SK-N-SH (cell line): ENCODE results near the gene QKI.

Experiments used
- CHD2 ChIP-seq: fragments of 150-350 bp; IDR thresholded peaks from 2 replicates; pipeline ENCODE4 v1.6.1; 2018; ENCODE audit warnings: low read length; ENCODE audit not compliant: partially characterized antibody
- MXI1 ChIP-seq: IDR thresholded peaks from 2 replicates; pipeline ENCODE4 v1.6.1; 2012; ENCODE audit warnings: mild to moderate bottlenecking, low read depth, low read length, improper control_type of control experiment
- SIN3A ChIP-seq: IDR thresholded peaks from 2 replicates; pipeline ENCODE4 v1.6.1; 2012; ENCODE audit warnings: low read depth, mild to moderate bottlenecking, low read length, moderate library complexity, borderline replicate concordance
- SMC3 ChIP-seq: IDR thresholded peaks from 2 replicates; pipeline ENCODE4 v1.6.1; 2012; ENCODE audit warnings: low read depth, low read length, improper control_type of control experiment
- TF ChIP-seq, protein P1 (sequence below): fragments of 200-600 bp; sonication (generic); IDR thresholded peaks from 2 replicates; pipeline ENCODE4 v1.6.1; 2017; ENCODE audit warnings: antibody characterized with exemption, mild to moderate bottlenecking, moderate library complexity

DNA sequence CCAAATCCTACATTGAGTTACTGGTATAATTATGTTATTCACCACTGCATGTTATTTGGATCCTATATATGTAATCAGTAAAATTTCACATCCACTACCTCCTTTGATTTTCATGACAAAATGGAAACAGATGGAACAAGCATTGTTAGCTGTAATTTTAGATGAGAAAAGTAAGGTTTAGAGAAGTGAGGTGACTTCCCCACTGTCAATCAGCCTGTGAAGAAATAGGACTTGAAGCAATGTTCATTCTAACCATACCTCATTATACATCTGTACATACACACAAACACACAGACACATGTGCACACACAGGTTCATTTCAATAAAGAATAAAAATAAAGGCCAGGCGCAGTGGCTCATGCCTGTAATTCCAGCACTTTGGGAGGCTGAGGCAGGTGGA is 23.7 kb upstream of the QKI start:
- TF ChIP-seq, protein P1, sequence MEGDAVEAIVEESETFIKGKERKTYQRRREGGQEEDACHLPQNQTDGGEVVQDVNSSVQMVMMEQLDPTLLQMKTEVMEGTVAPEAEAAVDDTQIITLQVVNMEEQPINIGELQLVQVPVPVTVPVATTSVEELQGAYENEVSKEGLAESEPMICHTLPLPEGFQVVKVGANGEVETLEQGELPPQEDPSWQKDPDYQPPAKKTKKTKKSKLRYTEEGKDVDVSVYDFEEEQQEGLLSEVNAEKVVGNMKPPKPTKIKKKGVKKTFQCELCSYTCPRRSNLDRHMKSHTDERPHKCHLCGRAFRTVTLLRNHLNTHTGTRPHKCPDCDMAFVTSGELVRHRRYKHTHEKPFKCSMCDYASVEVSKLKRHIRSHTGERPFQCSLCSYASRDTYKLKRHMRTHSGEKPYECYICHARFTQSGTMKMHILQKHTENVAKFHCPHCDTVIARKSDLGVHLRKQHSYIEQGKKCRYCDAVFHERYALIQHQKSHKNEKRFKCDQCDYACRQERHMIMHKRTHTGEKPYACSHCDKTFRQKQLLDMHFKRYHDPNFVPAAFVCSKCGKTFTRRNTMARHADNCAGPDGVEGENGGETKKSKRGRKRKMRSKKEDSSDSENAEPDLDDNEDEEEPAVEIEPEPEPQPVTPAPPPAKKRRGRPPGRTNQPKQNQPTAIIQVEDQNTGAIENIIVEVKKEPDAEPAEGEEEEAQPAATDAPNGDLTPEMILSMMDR: no peak
- TF ChIP-seq CHD2 (no peak), SMC3 (no peak), MXI1 (no peak), SIN3A (no peak)
